Breast epithelium (tissue), 4 donors: Measurements from ENCODE around the gene DAP3. TPM values are rescaled to one million over a fixed set of nuclear protein-coding genes. Genes with fewer than 3 reads are reported as not detected.
A peak's percentile ranks its signal among the peaks of the same experiment; 100 is the strongest.
"Not testable (repeated sequence)": the region's sequence is repeated elsewhere in the genome, so short reads cannot be mapped to it uniquely, and the experiment has no call there.

Experiments used
- DNase-seq, 2 donors: peaks; one replicate each; pipeline ENCODE4 v3.0.0-alpha.2; 2019; ENCODE audit warnings: low spot score in 2 of 2
- H3K27ac ChIP-seq, 2 donors: fragments of 200-600 bp; sonication (generic) in 1 of 2; one replicate each; pipeline ENCODE4 v1.5.1; 2016 to 2019; ENCODE audit warnings: mild to moderate bottlenecking in 1 of 2
- H3K27me3 ChIP-seq, 2 donors: fragments of 200-600 bp; sonication (generic) in 1 of 2; one replicate each; pipeline versions ENCODE4 v1.5.1 to v1.6.0; 2017 to 2019; ENCODE audit warnings: control low read depth in 1 of 2, mild to moderate bottlenecking in 1 of 2
- H3K36me3 ChIP-seq: fragments of 200-600 bp; one replicate; pipeline ENCODE4 v1.5.1; 2019
- H3K4me1 ChIP-seq, 2 donors: fragments of 200-600 bp; sonication (generic); one replicate each; pipeline ENCODE4 v1.5.1; 2016 to 2019; ENCODE audit warnings: control low read depth in 1 of 2
- H3K4me3 ChIP-seq, 3 donors: fragments of 200-600 bp; sonication (generic); 1 replicate in 2 of 3; 2 replicates in 1 of 3; pipeline ENCODE4 v1.5.1; 2016 to 2019; ENCODE audit warnings: mild to moderate bottlenecking in 3 of 3, moderate library complexity in 2 of 3
- H3K9me3 ChIP-seq, 2 donors: fragments of 200-600 bp; sonication (generic) in 1 of 2; one replicate each; pipeline ENCODE4 v1.5.1; 2016 to 2019; ENCODE audit warnings: control low read depth in 1 of 2
- CTCF ChIP-seq, 3 donors: fragments of 450-650 bp; IDR thresholded peaks; one replicate each; pipeline ENCODE4 v1.5.1; 2016 to 2017; ENCODE audit warnings: antibody characterized with exemption in 3 of 3, mild to moderate bottlenecking in 3 of 3, moderate library complexity in 3 of 3
- POLR2A ChIP-seq: fragments of 450-650 bp; IDR thresholded peaks from one replicate; pipeline ENCODE4 v1.6.1; 2016; ENCODE audit warnings: antibody characterized with exemption, mild to moderate bottlenecking, moderate library complexity
- POLR2AphosphoS5 ChIP-seq, 3 donors: sonication (generic); formaldehyde crosslinking; IDR thresholded peaks; one replicate each; pipeline ENCODE4 v1.6.1; 2017; ENCODE audit warnings: antibody characterized with exemption in 3 of 3
- intact Hi-C: fragments of 100-400 bp; cut with DNase I; formaldehyde crosslinking; loops from one replicate; pipeline ENCODE4 v1.15.1; 2023; ENCODE audit warnings: low total_unique reads
- total RNA-seq, 3 donors: library from RNA; depleted of rRNA; stranded (reverse); fragments of >200 nt; gene quantifications; one replicate each; pipeline ENCODE4 v1.1.0, GENCODE V29; 2016

DAP3 gene
- total RNA-seq, 3 donors from 2014 or later = 143 to 195 (median 168) TPM

GRCh38 chr1:155695072-155695471, 6.2 kb downstream of the DAP3 start:
- no peak for DNase-seq
- no peaks in the 10 kb centered on the region for H3K36me3 ChIP-seq
- peak overlapping the region in 1 of 2 donors; percentile 10 for H3K27ac ChIP-seq
- no peaks in the 10 kb centered on the region for H3K27me3 ChIP-seq
- no peak for TF ChIP-seq CTCF (IDR thresholded peaks at IDR 0.05)
- no peak for TF ChIP-seq POLR2A
- no peak for TF ChIP-seq POLR2AphosphoS5 (IDR thresholded peaks at IDR 0.05)
- H3K9me3 ChIP-seq = no peaks in the 10 kb centered on the region
- peaks cover 0 to 9% of the 10 kb centered on the region in 2 donors for H3K4me1 ChIP-seq
- no peak overlapping the region for H3K4me3 ChIP-seq
- intact Hi-C loops = no loop called here

DNA sequence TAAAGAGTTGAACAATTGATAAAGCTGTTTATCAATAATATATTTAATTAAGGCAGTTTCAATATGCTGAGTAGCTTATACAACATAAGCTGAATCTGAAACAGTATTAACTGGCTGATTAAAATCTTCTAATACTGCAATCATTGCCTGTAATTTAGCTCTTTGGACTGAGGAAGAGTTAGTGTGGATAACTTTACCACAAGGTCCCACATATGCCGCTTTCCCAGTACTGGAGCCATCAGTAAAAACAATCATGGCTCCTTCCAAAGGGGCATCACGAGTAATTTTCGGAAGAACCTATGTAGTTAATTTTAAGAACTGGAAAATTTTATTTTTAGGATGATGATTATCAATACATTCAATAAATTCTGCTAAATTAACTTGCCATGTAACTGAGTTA, 6.7 kb downstream of the DAP3 start:
- Histone ChIP-seq H3K9me3 (no peaks in the 10 kb centered on the region), H3K27me3 (no peaks in the 10 kb centered on the region), H3K4me1 (peaks cover 0 to 9% of the 10 kb centered on the region in 2 donors), H3K36me3 (no peaks in the 10 kb centered on the region), H3K27ac (no peak overlapping the region), H3K4me3 (no peak overlapping the region)
- DNase-seq = no peak
- TF ChIP-seq POLR2AphosphoS5 (IDR thresholded peaks at IDR 0.05) (no peak), CTCF (IDR thresholded peaks at IDR 0.05) (no peak), POLR2A (no peak)
- intact Hi-C loops = no loop called here

- Histone ChIP-seq H3K27me3 (no peaks in the 10 kb centered on the region), H3K4me3 (no peak overlapping the region), H3K27ac (no peak overlapping the region), H3K36me3 (no peaks in the 10 kb centered on the region), H3K4me1 (peaks cover 0 to 9% of the 10 kb centered on the region in 2 donors), H3K9me3 (no peaks in the 10 kb centered on the region)
- TF ChIP-seq POLR2AphosphoS5 (IDR thresholded peaks at IDR 0.05) (no peak), POLR2A (no peak), CTCF (IDR thresholded peaks at IDR 0.05) (no peak)
- intact Hi-C loops = no loop called here
- no peak for DNase-seq
Observed at GRCh38 chr1:155696524-155696923, 7.6 kb downstream of the DAP3 start.

GRCh38 chr1:155697046-155697445, 8.2 kb downstream of the DAP3 start:
- intact Hi-C loops = no loop called here
- Histone ChIP-seq H3K36me3 (no peaks in the 10 kb centered on the region), H3K9me3 (no peaks in the 10 kb centered on the region), H3K4me1 (peaks cover 0 to 9% of the 10 kb centered on the region in 2 donors), H3K27ac (no peak overlapping the region), H3K27me3 (no peaks in the 10 kb centered on the region), H3K4me3 (no peak overlapping the region)
- TF ChIP-seq CTCF (IDR thresholded peaks at IDR 0.05) (no peak), POLR2AphosphoS5 (IDR thresholded peaks at IDR 0.05) (no peak), POLR2A (no peak)
- no peak for DNase-seq

DNA sequence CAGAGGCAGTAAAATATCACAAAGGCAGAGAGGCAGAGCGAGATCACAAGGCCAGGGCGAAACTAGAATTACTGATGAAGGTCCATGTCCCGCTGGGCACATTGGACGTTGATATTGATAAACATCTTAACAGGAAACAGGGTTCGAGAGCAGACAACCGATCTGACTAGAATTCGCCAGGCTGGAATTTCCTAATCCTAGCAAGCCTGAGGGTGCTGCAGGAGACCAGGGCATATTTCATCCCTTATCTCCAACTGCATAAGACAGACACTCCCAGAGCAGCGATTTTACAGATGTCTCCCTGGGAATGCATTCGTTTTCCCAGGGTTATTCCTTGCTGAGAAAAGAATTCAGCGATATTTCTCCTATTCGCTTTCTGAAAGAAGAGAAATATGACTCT, 8.7 kb downstream of the DAP3 start:
- H3K36me3 ChIP-seq, H3K27me3 ChIP-seq, DNase-seq, H3K27ac ChIP-seq, H3K4me1 ChIP-seq, intact Hi-C loops, H3K9me3 ChIP-seq, H3K4me3 ChIP-seq: not testable (repeated sequence)
